Gastroesophageal sphincter (tissue), 4 donors: ENCODE data around the gene SARS1. TPM values are rescaled to one million over a fixed set of nuclear protein-coding genes. Genes with fewer than 3 reads are reported as not detected.

Experiments used
- ATAC-seq: fragments of 150-250 bp; one replicate; pipeline ENCODE4 v1.9.1; 2016; ENCODE audit warnings: mild to moderate bottlenecking, moderate library complexity
- H3K27ac ChIP-seq, 4 donors: fragments of 200-600 bp; sonication (generic) in 3 of 4; 1 replicate in 3 of 4; 2 replicates in 1 of 4; pipeline ENCODE4 v1.5.1; 2016 to 2019
- H3K27me3 ChIP-seq: fragments of 200-600 bp; sonication (generic); one replicate; pipeline ENCODE4 v1.5.1; 2019
- H3K36me3 ChIP-seq, 2 donors: fragments of 200-600 bp; sonication (generic); one replicate each; pipeline ENCODE4 v1.5.1; 2019; ENCODE audit warnings: control low read depth in 1 of 2
- H3K4me1 ChIP-seq, 3 donors: fragments of 200-600 bp; sonication (generic); 1 replicate in 2 of 3; 2 replicates in 1 of 3; pipeline ENCODE4 v1.5.1; 2016 to 2019; ENCODE audit warnings: control low read depth in 2 of 3
- H3K4me3 ChIP-seq, 2 donors: fragments of 200-600 bp; sonication (generic); one replicate each; pipeline ENCODE4 v1.5.1; 2019; ENCODE audit warnings: mild to moderate bottlenecking in 1 of 2, moderate library complexity in 1 of 2
- H3K9me3 ChIP-seq, 3 donors: fragments of 200-600 bp; sonication (generic); one replicate each; pipeline ENCODE4 v1.5.1; 2017 to 2019; ENCODE audit warnings: control low read depth in 2 of 3
- EP300 ChIP-seq: sonication (generic); formaldehyde crosslinking; IDR thresholded peaks from one replicate; pipeline ENCODE4 v1.6.1; 2017; ENCODE audit warnings: antibody characterized with exemption, mild to moderate bottlenecking
- POLR2A ChIP-seq, 2 donors: fragments of 450-650 bp; IDR thresholded peaks; one replicate each; pipeline ENCODE4 v1.6.1; 2017; ENCODE audit warnings: antibody characterized with exemption in 2 of 2, mild to moderate bottlenecking in 2 of 2, moderate library complexity in 1 of 2
- POLR2AphosphoS5 ChIP-seq: sonication (generic); formaldehyde crosslinking; IDR thresholded peaks from one replicate; pipeline ENCODE4 v1.6.1; 2017; ENCODE audit warnings: antibody characterized with exemption
- WGBS, 2 donors: methylation state at CpG; one replicate each; pipeline ENCODE4 v1.1.5; 2018; ENCODE audit warnings: low coverage in 1 of 2; 5-methylcytosine and 5-hydroxymethylcytosine counted together
- total RNA-seq, 4 donors: library from RNA; depleted of rRNA; stranded (reverse); fragments of >200 nt; gene quantifications; one replicate each; pipeline ENCODE4 v1.1.0, GENCODE V29; 2016
- TF ChIP-seq, protein P1 (sequence below), 4 experiments: fragments of 200-600 bp in 2 of 4; fragments of 450-650 bp in 2 of 4; sonication (generic) in 1 of 4; IDR thresholded peaks; one replicate each; pipeline ENCODE4 v1.5.1; 2017 to 2019; ENCODE audit warnings: antibody characterized with exemption in 4 of 4, mild to moderate bottlenecking in 2 of 4, moderate library complexity in 2 of 4

SARS1 gene
- total RNA-seq, 4 donors from 2014 or later: 154 to 187 (median 158) TPM

DNA sequence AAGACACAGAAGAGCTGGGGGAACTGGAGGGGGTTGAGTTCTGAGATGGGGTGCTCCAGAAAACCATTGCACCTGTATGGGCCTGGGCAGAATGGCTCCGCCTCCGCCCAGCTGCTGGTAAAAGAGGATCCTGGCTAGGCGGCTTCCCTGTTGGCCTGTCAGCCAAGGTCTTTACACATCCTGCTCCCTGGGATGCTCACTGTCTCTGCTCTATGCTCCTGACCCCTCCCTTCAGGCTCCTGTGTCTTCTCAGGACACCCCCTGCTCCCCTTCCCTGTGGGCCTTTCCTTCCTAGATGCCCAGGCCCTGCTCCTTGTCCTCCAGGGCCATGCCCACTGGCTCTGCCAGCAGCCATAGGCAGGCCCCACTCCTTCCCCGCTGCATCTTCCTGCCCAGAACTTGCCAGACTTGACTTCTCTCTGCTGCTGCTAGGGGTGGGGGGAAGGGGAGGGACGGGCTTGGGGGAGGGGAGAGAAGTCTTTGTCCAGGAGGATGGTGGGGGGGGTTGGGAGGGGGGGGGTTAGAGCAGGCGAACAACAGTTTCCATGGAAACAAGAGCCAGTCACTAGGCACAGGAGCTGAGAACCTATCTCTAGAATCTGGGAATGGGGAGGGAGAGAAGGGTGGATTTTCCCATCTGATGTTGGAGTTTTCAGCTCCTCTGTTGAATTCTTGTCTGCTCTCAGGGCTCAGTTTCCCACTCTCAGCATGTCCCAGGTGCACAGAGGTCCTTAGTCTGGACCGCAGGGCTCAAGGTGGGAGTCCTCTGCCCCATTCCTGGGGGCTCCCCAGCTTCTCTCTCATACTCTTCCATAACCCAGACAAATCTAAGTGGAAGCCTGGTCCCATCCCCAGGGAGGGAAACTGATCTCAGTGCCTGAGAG, 46.2 kb downstream of the SARS1 start:
- H3K9me3 ChIP-seq: no peaks in the 10 kb centered on the region
- 20 to 96% methylated on average over 1 to 3 of the region's 7 CpGs for WGBS, 2 donors
- H3K36me3 ChIP-seq: peaks cover 0 to 52% of the 10 kb centered on the region in 2 donors
- no peak for TF ChIP-seq EP300
- TF ChIP-seq, protein P1, sequence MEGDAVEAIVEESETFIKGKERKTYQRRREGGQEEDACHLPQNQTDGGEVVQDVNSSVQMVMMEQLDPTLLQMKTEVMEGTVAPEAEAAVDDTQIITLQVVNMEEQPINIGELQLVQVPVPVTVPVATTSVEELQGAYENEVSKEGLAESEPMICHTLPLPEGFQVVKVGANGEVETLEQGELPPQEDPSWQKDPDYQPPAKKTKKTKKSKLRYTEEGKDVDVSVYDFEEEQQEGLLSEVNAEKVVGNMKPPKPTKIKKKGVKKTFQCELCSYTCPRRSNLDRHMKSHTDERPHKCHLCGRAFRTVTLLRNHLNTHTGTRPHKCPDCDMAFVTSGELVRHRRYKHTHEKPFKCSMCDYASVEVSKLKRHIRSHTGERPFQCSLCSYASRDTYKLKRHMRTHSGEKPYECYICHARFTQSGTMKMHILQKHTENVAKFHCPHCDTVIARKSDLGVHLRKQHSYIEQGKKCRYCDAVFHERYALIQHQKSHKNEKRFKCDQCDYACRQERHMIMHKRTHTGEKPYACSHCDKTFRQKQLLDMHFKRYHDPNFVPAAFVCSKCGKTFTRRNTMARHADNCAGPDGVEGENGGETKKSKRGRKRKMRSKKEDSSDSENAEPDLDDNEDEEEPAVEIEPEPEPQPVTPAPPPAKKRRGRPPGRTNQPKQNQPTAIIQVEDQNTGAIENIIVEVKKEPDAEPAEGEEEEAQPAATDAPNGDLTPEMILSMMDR (IDR thresholded peaks at IDR 0.05): no peak
- TF ChIP-seq POLR2AphosphoS5: no peak
- TF ChIP-seq POLR2A (IDR thresholded peaks at IDR 0.05): no peak
- H3K27me3 ChIP-seq: no peaks in the 10 kb centered on the region
- no peak overlapping the region for H3K27ac ChIP-seq
- H3K4me1 ChIP-seq: peaks cover 0 to 33% (median 6%) of the 10 kb centered on the region in 3 donors
- H3K4me3 ChIP-seq: no peak overlapping the region
- ATAC-seq: no peak

DNA sequence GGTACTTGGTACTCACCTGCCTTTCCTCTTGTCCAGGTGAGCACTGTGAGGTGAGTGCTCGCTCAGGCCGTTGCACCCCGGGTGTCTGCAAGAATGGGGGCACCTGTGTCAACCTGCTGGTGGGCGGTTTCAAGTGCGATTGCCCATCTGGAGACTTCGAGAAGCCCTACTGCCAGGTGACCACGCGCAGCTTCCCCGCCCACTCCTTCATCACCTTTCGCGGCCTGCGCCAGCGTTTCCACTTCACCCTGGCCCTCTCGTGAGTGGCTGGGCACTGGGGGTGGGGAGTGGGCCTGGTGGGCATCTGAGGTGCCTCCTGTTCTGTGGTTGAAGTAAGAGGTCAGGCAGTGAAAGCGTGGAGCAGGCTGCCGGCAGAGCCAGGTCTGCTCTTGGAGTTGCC, 47.3 kb downstream of the SARS1 start:
- TF ChIP-seq POLR2AphosphoS5 (no peak), EP300 (no peak), POLR2A (IDR thresholded peaks at IDR 0.05) (no peak)
- TF ChIP-seq, protein P1 (IDR thresholded peaks at IDR 0.05): no peak
- no peak for ATAC-seq
- H3K27me3 ChIP-seq: no peaks in the 10 kb centered on the region
- H3K27ac ChIP-seq: no peak overlapping the region
- 91% methylated on average over 6 of the region's 16 CpGs; no CpG with 5 or more reads in 1 of the 2 donors for WGBS, 2 donors
- H3K9me3 ChIP-seq: no peaks in the 10 kb centered on the region
- peaks cover 0 to 63% of the 10 kb centered on the region in 2 donors for H3K36me3 ChIP-seq
- H3K4me3 ChIP-seq: no peak overlapping the region
- H3K4me1 ChIP-seq: peaks cover 0 to 22% (median 0%) of the 10 kb centered on the region in 3 donors

DNA sequence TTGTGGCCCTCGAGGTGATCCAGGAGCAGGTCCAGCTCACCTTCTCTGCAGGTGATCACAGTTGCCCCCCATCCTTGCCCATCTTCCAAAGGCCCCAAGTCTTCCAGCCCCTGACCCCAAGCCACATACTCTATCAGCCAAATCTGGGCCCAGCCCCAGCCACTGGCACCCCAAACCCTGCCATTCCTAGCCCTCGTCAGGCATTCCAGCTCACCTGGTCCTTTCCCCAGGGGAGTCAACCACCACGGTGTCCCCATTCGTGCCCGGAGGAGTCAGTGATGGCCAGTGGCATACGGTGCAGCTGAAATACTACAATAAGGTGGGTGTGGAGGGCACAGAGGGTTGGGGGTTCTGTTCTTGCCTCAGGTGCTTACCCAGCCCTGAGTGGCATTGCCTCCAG, 47.9 kb downstream of the SARS1 start:
- no peak overlapping the region for H3K4me3 ChIP-seq
- H3K9me3 ChIP-seq: no peaks in the 10 kb centered on the region
- H3K4me1 ChIP-seq: peaks cover 0 to 18% (median 0%) of the 10 kb centered on the region in 3 donors
- H3K36me3 ChIP-seq: peaks cover 0 to 65% of the 10 kb centered on the region in 2 donors
- H3K27ac ChIP-seq: no peak overlapping the region
- WGBS, 2 donors: 70 to 100% methylated on average over 1 to 2 of the region's 6 CpGs
- no peak for TF ChIP-seq POLR2A (IDR thresholded peaks at IDR 0.05)
- TF ChIP-seq, protein P1 (IDR thresholded peaks at IDR 0.05): no peak
- no peak for TF ChIP-seq EP300
- no peak for TF ChIP-seq POLR2AphosphoS5
- ATAC-seq: no peak
- no peaks in the 10 kb centered on the region for H3K27me3 ChIP-seq

DNA sequence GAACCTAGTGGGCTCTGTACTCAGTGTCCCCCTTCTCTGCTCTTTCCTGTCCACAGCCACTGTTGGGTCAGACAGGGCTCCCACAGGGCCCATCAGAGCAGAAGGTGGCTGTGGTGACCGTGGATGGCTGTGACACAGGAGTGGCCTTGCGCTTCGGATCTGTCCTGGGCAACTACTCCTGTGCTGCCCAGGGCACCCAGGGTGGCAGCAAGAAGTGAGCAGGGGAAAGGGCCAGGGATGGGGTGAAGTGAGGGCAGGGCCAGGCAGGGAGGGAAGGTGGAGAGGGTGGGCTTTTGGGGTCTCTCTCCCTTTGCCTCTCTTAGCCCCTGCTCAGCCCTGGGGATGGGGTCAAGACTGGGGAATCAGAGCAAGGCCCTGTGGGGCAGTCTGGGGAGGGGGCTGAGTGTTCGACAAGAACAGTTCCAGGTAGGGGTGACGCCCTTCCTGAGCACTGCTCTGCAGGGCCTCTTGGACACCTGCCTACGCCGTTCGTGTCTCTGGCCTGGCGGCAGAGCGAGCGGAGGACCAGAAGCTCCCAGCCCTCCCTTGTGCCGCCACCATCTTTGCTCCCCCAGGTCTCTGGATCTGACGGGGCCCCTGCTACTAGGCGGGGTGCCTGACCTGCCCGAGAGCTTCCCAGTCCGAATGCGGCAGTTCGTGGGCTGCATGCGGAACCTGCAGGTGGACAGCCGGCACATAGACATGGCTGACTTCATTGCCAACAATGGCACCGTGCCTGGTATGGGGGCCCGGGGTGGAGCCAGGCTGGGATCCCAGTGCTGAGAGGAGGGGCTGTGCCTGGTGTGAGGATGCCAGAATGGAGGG, 48.7 kb downstream of the SARS1 start:
- H3K27ac ChIP-seq: peak overlapping the region in 2 of 4 donors; percentile 28 to 61
- H3K9me3 ChIP-seq: no peaks in the 10 kb centered on the region

More for the DNA sequence above, 48.7 kb downstream of the SARS1 start:
- Histone ChIP-seq H3K4me3 (no peak overlapping the region), H3K36me3 (peaks cover 0 to 74% of the 10 kb centered on the region in 2 donors), H3K27me3 (no peaks in the 10 kb centered on the region), H3K4me1 (peaks cover 0 to 18% (median 0%) of the 10 kb centered on the region in 3 donors)
- WGBS, 2 donors: 81% methylated on average over 3 of the region's 22 CpGs; no CpG with 5 or more reads in 1 of the 2 donors
- TF ChIP-seq EP300 (no peak), POLR2AphosphoS5 (no peak), POLR2A (IDR thresholded peaks at IDR 0.05) (no peak)
- TF ChIP-seq, protein P1 (IDR thresholded peaks at IDR 0.05): no peak
- ATAC-seq: no peak
